Stomach (tissue), 9 donors: Measurements from ENCODE around the gene IFI16. TPM values are rescaled to one million over a fixed set of nuclear protein-coding genes. Genes with fewer than 3 reads are reported as not detected.

Experiments used
- DNase-seq, 2 donors: peaks; one replicate each; pipeline versions ENCODE4 v3.0.0 to v3.0.0-alpha.2; 2013 to 2019
- H3K27ac ChIP-seq, 5 donors: fragments of 200-600 bp in 4 of 5; sonication (generic) in 4 of 5; one replicate each; pipeline ENCODE4 v1.5.1; 2013 to 2019; ENCODE audit warnings: mild to moderate bottlenecking in 1 of 5, moderate library complexity in 1 of 5
- H3K27me3 ChIP-seq, 3 donors: fragments of 200-600 bp; sonication (generic); one replicate each; pipeline ENCODE4 v1.5.1; 2017 to 2019; ENCODE audit warnings: mixed run types in 1 of 3
- H3K36me3 ChIP-seq, 4 donors: fragments of 200-600 bp; sonication (generic); 1 replicate in 3 of 4; 2 replicates in 1 of 4; pipeline ENCODE4 v1.5.1; 2016 to 2019
- H3K4me1 ChIP-seq, 4 donors: fragments of 200-600 bp; sonication (generic); one replicate each; pipeline ENCODE4 v1.5.1; 2016 to 2019
- H3K4me3 ChIP-seq, 4 donors: fragments of 200-600 bp; sonication (generic) in 3 of 4; one replicate each; pipeline ENCODE4 v1.5.1; 2016 to 2019; ENCODE audit warnings: mild to moderate bottlenecking in 1 of 4
- H3K9me3 ChIP-seq, 4 donors: fragments of 200-600 bp; sonication (generic); one replicate each; pipeline ENCODE4 v1.5.1; 2016 to 2019
- EP300 ChIP-seq: sonication (generic); formaldehyde crosslinking; IDR thresholded peaks from one replicate; pipeline ENCODE4 v1.6.1; 2017; ENCODE audit warnings: antibody characterized with exemption
- POLR2A ChIP-seq, 4 donors: fragments of 450-650 bp; IDR thresholded peaks; one replicate each; pipeline ENCODE4 v1.6.1; 2016; ENCODE audit warnings: antibody characterized with exemption in 4 of 4, control low read depth in 2 of 4, mild to moderate bottlenecking in 1 of 4, moderate library complexity in 1 of 4
- POLR2AphosphoS5 ChIP-seq, 3 donors: sonication (generic); formaldehyde crosslinking; IDR thresholded peaks; one replicate each; pipeline ENCODE4 v1.6.1; 2016; ENCODE audit warnings: antibody characterized with exemption in 3 of 3
- WGBS, 5 donors: extraction: QIAGEN DNeasy Blood & Tissue Kit in 3 of 5; methylation state at CpG; one replicate each; pipeline versions ENCODE4 v1.1.5 to v1.1.7; 2013 to 2018; 5-methylcytosine and 5-hydroxymethylcytosine counted together
- intact Hi-C: fragments of 100-400 bp; cut with DNase I; formaldehyde crosslinking; loops from one replicate; pipeline ENCODE4 v1.15.1; 2023; ENCODE audit warnings: low total_unique reads
- polyA plus RNA-seq, 3 donors: library from polyadenylated mRNA; stranded (reverse); fragments of 200-250 nt; gene quantifications; one replicate each; pipeline ENCODE4 v1.2.3, GENCODE V29; 2013
- total RNA-seq, 5 donors: library from RNA; depleted of rRNA; stranded (reverse); fragments of >200 nt; gene quantifications; one replicate each; pipeline versions ENCODE4 v1.1.0 to v1.2.3, GENCODE V29; 2014 to 2016
- TF ChIP-seq, protein P1 (sequence below), 7 experiments: fragments of 450-650 bp in 4 of 7; fragments of 200-600 bp in 3 of 7; sonication (generic) in 3 of 7; IDR thresholded peaks; one replicate each; pipeline ENCODE4 v1.5.1; 2016 to 2019; ENCODE audit warnings: antibody characterized with exemption in 7 of 7, control low read depth in 2 of 7, mild to moderate bottlenecking in 1 of 7
- donor health status: healthy with polysubstance abuse.
- donor health status: Bipolar disorder and iron deficiency.
- donor health status: healthy.

Gene IFI16
- total and polyA plus RNA-seq, 8 donors = 24.3 to 113 (median 41.0) TPM

DNA sequence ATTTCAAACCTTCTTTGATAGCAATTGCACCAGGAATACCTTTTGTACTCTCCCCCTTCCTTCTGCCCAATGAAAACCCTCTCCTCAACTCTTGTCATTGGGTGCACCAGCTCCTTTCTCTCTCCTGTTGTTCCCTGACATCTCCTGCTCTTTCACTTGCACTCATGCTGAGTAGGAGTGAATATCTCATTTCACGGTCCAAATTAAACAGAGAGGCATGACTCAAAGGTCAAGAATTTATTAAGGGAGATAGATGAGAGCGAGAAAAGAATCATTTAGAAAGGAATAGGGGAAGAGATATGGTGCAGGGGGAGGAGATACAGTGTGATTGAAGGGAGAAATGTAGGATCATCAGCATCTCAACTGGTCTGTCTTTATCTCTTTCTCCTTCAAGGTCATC, 44.7 kb downstream of the IFI16 start:
- 10 to 32% (median 25%) methylated on average over 2 of the region's 2 CpGs for WGBS, 5 donors
- TF ChIP-seq EP300 = no peak
- TF ChIP-seq, protein P1, sequence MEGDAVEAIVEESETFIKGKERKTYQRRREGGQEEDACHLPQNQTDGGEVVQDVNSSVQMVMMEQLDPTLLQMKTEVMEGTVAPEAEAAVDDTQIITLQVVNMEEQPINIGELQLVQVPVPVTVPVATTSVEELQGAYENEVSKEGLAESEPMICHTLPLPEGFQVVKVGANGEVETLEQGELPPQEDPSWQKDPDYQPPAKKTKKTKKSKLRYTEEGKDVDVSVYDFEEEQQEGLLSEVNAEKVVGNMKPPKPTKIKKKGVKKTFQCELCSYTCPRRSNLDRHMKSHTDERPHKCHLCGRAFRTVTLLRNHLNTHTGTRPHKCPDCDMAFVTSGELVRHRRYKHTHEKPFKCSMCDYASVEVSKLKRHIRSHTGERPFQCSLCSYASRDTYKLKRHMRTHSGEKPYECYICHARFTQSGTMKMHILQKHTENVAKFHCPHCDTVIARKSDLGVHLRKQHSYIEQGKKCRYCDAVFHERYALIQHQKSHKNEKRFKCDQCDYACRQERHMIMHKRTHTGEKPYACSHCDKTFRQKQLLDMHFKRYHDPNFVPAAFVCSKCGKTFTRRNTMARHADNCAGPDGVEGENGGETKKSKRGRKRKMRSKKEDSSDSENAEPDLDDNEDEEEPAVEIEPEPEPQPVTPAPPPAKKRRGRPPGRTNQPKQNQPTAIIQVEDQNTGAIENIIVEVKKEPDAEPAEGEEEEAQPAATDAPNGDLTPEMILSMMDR (IDR thresholded peaks at IDR 0.05) = no peak
- no peak for TF ChIP-seq POLR2AphosphoS5 (IDR thresholded peaks at IDR 0.05)
- no peak for TF ChIP-seq POLR2A (IDR thresholded peaks at IDR 0.05)
- Histone ChIP-seq H3K4me1 (peaks cover 4 to 25% (median 16%) of the 10 kb centered on the region in 4 donors), H3K27ac (no peak overlapping the region), H3K4me3 (no peak overlapping the region), H3K36me3 (peaks cover 18 to 74% (median 62%) of the 10 kb centered on the region in 4 donors), H3K27me3 (no peaks in the 10 kb centered on the region), H3K9me3 (no peaks in the 10 kb centered on the region)
- no peak for DNase-seq
- intact Hi-C loops = no loop called here

DNA sequence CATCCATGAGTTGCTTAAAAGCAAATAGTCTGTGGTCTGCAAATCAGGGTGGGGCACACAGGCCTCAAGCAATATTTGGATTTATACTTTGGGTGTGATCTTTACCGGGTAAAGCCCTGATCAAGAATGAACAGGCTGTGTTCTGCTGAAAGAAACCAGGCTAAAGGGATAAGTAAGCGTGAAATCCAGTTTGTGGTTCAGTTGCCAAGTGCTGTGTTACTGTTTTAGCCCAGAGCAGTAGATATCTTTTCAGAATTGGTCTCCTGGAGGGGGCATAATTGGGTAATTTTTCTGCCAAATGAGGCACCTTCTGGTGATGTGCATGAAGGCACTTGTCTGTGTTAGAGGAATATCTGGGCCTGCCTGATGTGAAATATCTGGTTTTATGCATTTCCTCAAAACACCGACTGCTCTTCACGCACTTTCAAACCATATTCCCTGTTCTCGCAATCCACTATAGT, 45.5 kb downstream of the IFI16 start:
- peaks cover 15 to 66% (median 55%) of the 10 kb centered on the region in 4 donors for H3K36me3 ChIP-seq
- H3K4me1 ChIP-seq = peaks cover 4 to 25% (median 16%) of the 10 kb centered on the region in 4 donors
- H3K27ac ChIP-seq = no peak overlapping the region
- no peak overlapping the region for H3K4me3 ChIP-seq
- peak in 1 of 2 donors; percentile 33 for DNase-seq
- intact Hi-C loops = no loop called here
- WGBS, 5 donors = 54 to 69% (median 57%) methylated on average over 5 of the region's 5 CpGs
- no peaks in the 10 kb centered on the region for H3K9me3 ChIP-seq
- TF ChIP-seq, protein P1 (IDR thresholded peaks at IDR 0.05) = no peak
- no peak for TF ChIP-seq POLR2A (IDR thresholded peaks at IDR 0.05)
- no peak for TF ChIP-seq POLR2AphosphoS5 (IDR thresholded peaks at IDR 0.05)
- no peak for TF ChIP-seq EP300
- no peaks in the 10 kb centered on the region for H3K27me3 ChIP-seq

DNA sequence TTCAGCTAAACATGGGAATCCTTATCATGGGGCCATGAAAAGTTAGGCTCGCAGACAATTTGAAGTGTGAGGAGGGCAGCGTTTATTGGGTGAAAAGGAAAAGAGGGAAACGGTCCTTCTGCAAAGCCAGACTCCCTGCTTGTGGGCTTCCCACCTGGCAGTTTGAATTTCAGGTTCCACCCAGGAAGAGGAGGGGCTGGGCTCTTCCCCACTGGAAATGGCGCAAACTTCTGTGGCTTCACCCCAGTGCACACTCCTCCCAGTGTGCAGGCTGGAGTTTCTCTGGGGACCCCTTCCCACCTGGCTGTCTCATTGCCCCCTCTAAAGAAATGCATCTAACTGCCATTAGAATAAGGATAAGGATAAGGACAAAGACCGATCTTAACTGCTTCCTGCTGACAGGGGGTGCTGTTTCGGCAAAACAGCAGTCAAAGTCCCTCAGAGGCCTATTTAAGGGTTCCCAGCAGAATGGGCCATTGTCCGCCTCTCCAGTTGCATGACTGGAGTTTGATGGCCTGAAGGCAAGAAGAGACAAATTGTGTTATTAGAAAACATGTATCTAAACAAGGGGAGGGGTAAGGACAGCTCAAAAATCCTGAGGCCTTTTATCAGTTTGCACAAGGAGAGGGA, 46.5 kb downstream of the IFI16 start:
- H3K27ac ChIP-seq = no peak overlapping the region
- H3K27me3 ChIP-seq = no peaks in the 10 kb centered on the region
- WGBS, 5 donors = 75 to 89% (median 80%) methylated on average over 7 of the region's 7 CpGs
- H3K36me3 ChIP-seq = peaks cover 10 to 57% (median 45%) of the 10 kb centered on the region in 4 donors
- no peaks in the 10 kb centered on the region for H3K9me3 ChIP-seq
- intact Hi-C loops = no loop called here
- no peak for DNase-seq
- peaks cover 4 to 25% (median 16%) of the 10 kb centered on the region in 4 donors for H3K4me1 ChIP-seq
- H3K4me3 ChIP-seq = no peak overlapping the region
- no peak for TF ChIP-seq POLR2AphosphoS5 (IDR thresholded peaks at IDR 0.05)
- no peak for TF ChIP-seq POLR2A (IDR thresholded peaks at IDR 0.05)
- TF ChIP-seq, protein P1 (IDR thresholded peaks at IDR 0.05) = no peak
- TF ChIP-seq EP300 = no peak

DNA sequence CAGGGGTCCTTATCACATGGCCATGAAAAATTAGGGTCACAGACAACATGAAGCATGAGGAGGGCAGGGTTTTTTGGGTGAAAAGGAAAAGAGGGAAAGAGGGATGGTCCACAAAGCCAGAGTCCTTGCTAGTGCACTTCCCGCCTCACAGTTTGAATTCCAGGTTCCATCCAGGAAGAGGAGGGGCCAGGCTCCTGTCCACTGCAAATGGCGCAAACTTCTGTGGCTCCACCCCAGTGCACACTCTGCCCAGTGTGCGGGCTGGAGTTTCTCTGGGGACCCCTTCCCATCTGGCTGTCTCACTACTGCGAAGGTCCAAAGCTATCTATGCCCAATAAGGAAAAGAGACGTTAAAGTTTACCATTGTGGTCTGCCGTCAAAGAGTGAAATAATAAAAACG, 49.0 kb downstream of the IFI16 start:
- H3K4me3 ChIP-seq = no peak overlapping the region
- H3K27ac ChIP-seq = no peak overlapping the region
- DNase-seq = no peak
- 86 to 94% (median 91%) methylated on average over 7 of the region's 7 CpGs for WGBS, 5 donors
- peaks cover 0 to 31% (median 22%) of the 10 kb centered on the region in 4 donors for H3K36me3 ChIP-seq
- intact Hi-C loops = no loop called here
- TF ChIP-seq EP300 = no peak
- no peak for TF ChIP-seq POLR2AphosphoS5 (IDR thresholded peaks at IDR 0.05)
- TF ChIP-seq POLR2A (IDR thresholded peaks at IDR 0.05) = no peak
- TF ChIP-seq, protein P1 (IDR thresholded peaks at IDR 0.05) = no peak
- H3K9me3 ChIP-seq = no peaks in the 10 kb centered on the region
- H3K4me1 ChIP-seq = peaks cover 4 to 23% (median 16%) of the 10 kb centered on the region in 4 donors
- H3K27me3 ChIP-seq = no peaks in the 10 kb centered on the region
